Adrenal gland (tissue), 19 donors: Measurements from ENCODE around the gene CLSTN1. TPM values are rescaled to one million over a fixed set of nuclear protein-coding genes. Genes with fewer than 3 reads are reported as not detected.
A peak's percentile ranks its signal among the peaks of the same experiment; 100 is the strongest.

Experiments used
- DNase-seq, 7 donors: peaks; one replicate each; pipeline ENCODE4 v3.0.0-alpha.2; 2019 to 2020
- H3K27ac ChIP-seq, 5 donors: fragments of 200-600 bp; sonication (generic) in 4 of 5; 1 replicate in 3 of 5; 2 replicates in 2 of 5; pipeline versions ENCODE4 v1.5.1 to v1.8.0; 2016 to 2020; ENCODE audit warnings: mild to moderate bottlenecking in 1 of 5
- H3K27me3 ChIP-seq: fragments of 200-600 bp; 2 replicates; pipeline ENCODE4 v1.8.0; 2021
- H3K36me3 ChIP-seq, 2 donors: fragments of 200-600 bp; replicated peaks in 1 of 2; 1 replicate in 1 of 2; 2 replicates in 1 of 2; pipeline versions ENCODE4 v1.5.1 to v1.8.0; 2018 to 2022
- H3K4me1 ChIP-seq, 2 donors: fragments of 200-600 bp; replicated peaks in 1 of 2; 1 replicate in 1 of 2; 2 replicates in 1 of 2; pipeline versions ENCODE4 v1.5.1 to v1.8.0; 2018 to 2021
- H3K4me3 ChIP-seq, 4 donors: fragments of 200-600 bp; sonication (generic) in 3 of 4; one replicate each; pipeline ENCODE4 v1.5.1; 2016 to 2018
- H3K9me3 ChIP-seq, 3 donors: fragments of 200-600 bp; sonication (generic) in 1 of 3; replicated peaks in 1 of 3; 1 replicate in 2 of 3; 2 replicates in 1 of 3; pipeline versions ENCODE4 v1.5.1 to v1.8.0; 2016 to 2021
- CTCF ChIP-seq, 6 experiments: fragments of 450-650 bp in 4 of 6; fragments of 200-600 bp in 2 of 6; sonication (generic) in 1 of 6; IDR thresholded peaks; 1 replicate in 5 of 6; 2 replicates in 1 of 6; pipeline versions ENCODE4 v1.5.1 to v1.8.0; 2016 to 2021; ENCODE audit warnings: antibody characterized with exemption in 6 of 6, mild to moderate bottlenecking in 2 of 6, moderate library complexity in 1 of 6
- POLR2A ChIP-seq, 2 donors: fragments of 450-650 bp; IDR thresholded peaks; one replicate each; pipeline ENCODE4 v1.6.1; 2017; ENCODE audit warnings: antibody characterized with exemption in 2 of 2, mild to moderate bottlenecking in 2 of 2, moderate library complexity in 1 of 2
- WGBS, 4 donors: extraction: QIAGEN DNeasy Blood & Tissue Kit in 2 of 4; methylation state at CpG; one replicate each; pipeline versions ENCODE4 v1.1.5 to v1.1.7; 2013 to 2017; 5-methylcytosine and 5-hydroxymethylcytosine counted together
- intact Hi-C, 2 donors: fragments of 100-400 bp; cut with DNase I; formaldehyde crosslinking; loops; one replicate each; pipeline versions ENCODE4 v1.14.1 to v1.15.0; 2022 to 2023
- long read RNA-seq, 10 donors: library from polyadenylated mRNA in 3 of 10; unstranded in 2 of 10; stranded (forward) in 1 of 10; transcript quantifications; one replicate each; pipeline ENCODE4 v2.0.0 and lab custom pipeline, GENCODE V29; 2021 to 2026
- polyA plus RNA-seq, 3 donors: library from polyadenylated mRNA; stranded (reverse); fragments of 200-250 nt in 2 of 3; fragments of 350-450 nt in 1 of 3; fragmentation: Illumina TruSeq in 1 of 3; extraction: RNeasy Lipid Tissue Mini Kit (QIAGEN cat#74804) in 1 of 3; gene quantifications; one replicate each; pipeline ENCODE4 v1.2.3, GENCODE V29; 2013 to 2014
- total RNA-seq, 9 donors: library from RNA; depleted of rRNA in 4 of 9; stranded (reverse); fragments of >200 nt in 4 of 9; fragments of 120-200 nt in 1 of 9; fragmentation: NEBNext Ultra II Directional in 1 of 9; extraction: Animal tissue kit (Norgen Biotek cat#: 25700) in 1 of 9; gene quantifications; one replicate each; pipeline versions ENCODE4 v1.1.0 to v1.2.4, GENCODE V29; 2013 to 2023
- donor health status: healthy with polysubstance abuse.
- donor health status: Bipolar disorder and iron deficiency.
- donor health status: DM: yes; HTN: yes; CAD: no.
- donor health status: DM: no; HTN: no; CAD: no.
- donor health status: DM: no; HTN: no; CAD: no.
- donor health status: DM: yes; HTN: yes; CAD: no.

CLSTN1 gene
- total RNA-seq, result 100 to 1,000 TPM in 2 of 9 donors, 10 to 100 TPM in 7; 50.7 to 106 (median 83.0) TPM
- polyA plus RNA-seq, result 10 to 100 TPM; 48.8 to 74.3 (median 67.0) TPM
- long read RNA-seq, donor 1, result 0 reads
- long read RNA-seq, donor 2, full-length matches to known transcripts, result 1 of 6 reads
- long read RNA-seq, donor 2, partial matches to known transcripts, result 5 of 6 reads
- long read RNA-seq, donor 2, other reads (novel, unspliced or antisense), result 0 of 6 reads
- long read RNA-seq, donor 3, full-length matches to known transcripts, result 1 of 1 reads
- long read RNA-seq, donor 3, partial matches to known transcripts, result 0 of 1 reads
- long read RNA-seq, donor 3, other reads (novel, unspliced or antisense), result 0 of 1 reads
- long read RNA-seq, donor 4, partial matches to known transcripts, result 8 of 9 reads
- long read RNA-seq, donor 4, other reads (novel, unspliced or antisense), result 1 of 9 reads
- long read RNA-seq, donor 5, full-length matches to known transcripts, result 39 of 186 reads
- long read RNA-seq, donor 5, partial matches to known transcripts, result 34 of 186 reads
- long read RNA-seq, donor 5, other reads (novel, unspliced or antisense), result 113 of 186 reads
- long read RNA-seq, donor 6, partial matches to known transcripts, result 3 of 11 reads
- long read RNA-seq, donor 6, other reads (novel, unspliced or antisense), result 8 of 11 reads
- long read RNA-seq, donor 7, full-length matches to known transcripts, result 1 of 1 reads
- long read RNA-seq, donor 7, partial matches to known transcripts, result 0 of 1 reads
- long read RNA-seq, donor 7, other reads (novel, unspliced or antisense), result 0 of 1 reads
- long read RNA-seq, donor 8, full-length matches to known transcripts, result 5 of 24 reads
- long read RNA-seq, donor 8, partial matches to known transcripts, result 10 of 24 reads
- long read RNA-seq, donor 8, other reads (novel, unspliced or antisense), result 9 of 24 reads
- long read RNA-seq, donor 9, full-length matches to known transcripts, result 1 of 1 reads
- long read RNA-seq, donor 9, partial matches to known transcripts, result 0 of 1 reads
- long read RNA-seq, donor 9, other reads (novel, unspliced or antisense), result 0 of 1 reads
- long read RNA-seq, donor 10, full-length matches to known transcripts, result 2 of 2 reads
- long read RNA-seq, donor 10, partial matches to known transcripts, result 0 of 2 reads
- long read RNA-seq, donor 10, other reads (novel, unspliced or antisense), result 0 of 2 reads

- no peaks in the 10 kb centered on the region for H3K27me3 ChIP-seq
- DNase-seq, result peak; percentile 80 to 92 (median 89)
- WGBS, 4 donors, result 0 to 2% (median 1%) methylated on average over 1 to 93 of the region's 93 CpGs
- peaks cover 25 to 31% of the 10 kb centered on the region in 2 donors for H3K4me1 ChIP-seq
- no peaks in the 10 kb centered on the region for H3K36me3 ChIP-seq
- no peak for TF ChIP-seq CTCF (IDR thresholded peaks at IDR 0.05)
- TF ChIP-seq POLR2A (IDR thresholded peaks at IDR 0.05), result peak in 1 of 2 donors; percentile 58
- intact Hi-C loops, result no loop called here
- H3K9me3 ChIP-seq, result no peaks in the 10 kb centered on the region
- H3K27ac ChIP-seq, result peak within 1 kb of the TSS in 4 of 5 donors; percentile 49 to 91 (median 78)
- H3K4me3 ChIP-seq, result peak within 1 kb of the TSS; percentile 30 to 93 (median 76)
Observed at GRCh38 chr1:9823943-9824701, at the start of gene CLSTN1. Gene CLSTN1 (minus strand): TSS chr1:9823965. CDS start chr1:9823733, 232 bp downstream.

GRCh38 chr1:9873385-9873784 is 49.6 kb upstream of the CLSTN1 start:
- no peak overlapping the region for H3K27ac ChIP-seq
- intact Hi-C loops, result loop anchor here (10.0 kb wide), 3 partner anchors 71 to 249 kb away; partner anchors contain the start of genes LZIC (in 2 of the 2) and NMNAT1 (in 2 of the 2)

More at GRCh38 chr1:9873385-9873784, 49.6 kb upstream of the CLSTN1 start:
- H3K4me1 ChIP-seq, result peaks cover 0 to 10% of the 10 kb centered on the region in 2 donors
- peaks cover 0 to 6% of the 10 kb centered on the region in 2 donors for H3K36me3 ChIP-seq
- 87 to 95% (median 92%) methylated on average over 5 of the region's 5 CpGs for WGBS, 4 donors
- H3K27me3 ChIP-seq, result no peaks in the 10 kb centered on the region
- DNase-seq, result no peak
- H3K4me3 ChIP-seq, result no peak overlapping the region
- H3K9me3 ChIP-seq, result no peaks in the 10 kb centered on the region
- no peak for TF ChIP-seq CTCF (IDR thresholded peaks at IDR 0.05)
- no peak for TF ChIP-seq POLR2A (IDR thresholded peaks at IDR 0.05)
